HG03571 (cell line): ENCODE data around the gene FCHO1.

Source experiments
- ATAC-seq: cut with Tn5 transposase; IDR thresholded peaks from one replicate; pipeline ENCODE4 v1.9.1; 2021; ENCODE audit not compliant: unreplicated experiment

The FCHO1 gene

DNA sequence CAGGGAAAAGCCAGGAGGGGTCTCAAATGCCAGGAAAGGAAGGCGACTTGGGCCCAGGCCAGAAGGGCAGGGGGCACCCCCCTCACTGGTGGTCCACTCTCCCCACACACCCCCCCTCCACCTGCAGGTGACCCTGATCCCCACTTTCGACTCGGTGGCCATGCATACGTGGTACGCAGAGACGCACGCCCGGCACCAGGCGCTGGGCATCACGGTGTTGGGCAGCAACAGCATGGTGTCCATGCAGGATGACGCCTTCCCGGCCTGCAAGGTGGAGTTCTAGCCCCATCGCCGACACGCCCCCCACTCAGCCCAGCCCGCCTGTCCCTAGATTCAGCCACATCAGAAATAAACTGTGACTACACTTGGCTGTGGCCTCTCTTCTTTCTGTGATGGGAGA, 17.1 kb upstream of the FCHO1 start:
- no peak for ATAC-seq

DNA sequence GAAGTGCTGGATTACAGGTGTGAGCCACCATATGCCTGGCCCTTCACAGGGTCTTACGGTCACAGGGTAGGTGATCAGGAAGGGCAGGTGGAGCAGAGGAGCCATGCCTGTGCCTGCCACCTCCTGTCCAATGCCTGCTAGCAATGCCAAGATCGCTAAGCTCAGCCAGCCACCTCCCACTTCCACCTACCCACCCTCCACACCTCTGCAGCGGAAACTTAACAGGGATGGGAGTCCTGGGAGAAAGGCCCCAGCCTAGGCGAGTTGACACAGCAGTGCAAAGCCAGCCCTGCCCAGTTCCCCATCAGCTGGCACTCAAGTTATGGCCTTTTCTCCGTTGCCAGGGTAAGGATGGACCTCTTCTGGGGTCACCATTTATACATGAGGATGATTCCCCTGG, 15.9 kb upstream of the FCHO1 start:
- no peak for ATAC-seq

DNA sequence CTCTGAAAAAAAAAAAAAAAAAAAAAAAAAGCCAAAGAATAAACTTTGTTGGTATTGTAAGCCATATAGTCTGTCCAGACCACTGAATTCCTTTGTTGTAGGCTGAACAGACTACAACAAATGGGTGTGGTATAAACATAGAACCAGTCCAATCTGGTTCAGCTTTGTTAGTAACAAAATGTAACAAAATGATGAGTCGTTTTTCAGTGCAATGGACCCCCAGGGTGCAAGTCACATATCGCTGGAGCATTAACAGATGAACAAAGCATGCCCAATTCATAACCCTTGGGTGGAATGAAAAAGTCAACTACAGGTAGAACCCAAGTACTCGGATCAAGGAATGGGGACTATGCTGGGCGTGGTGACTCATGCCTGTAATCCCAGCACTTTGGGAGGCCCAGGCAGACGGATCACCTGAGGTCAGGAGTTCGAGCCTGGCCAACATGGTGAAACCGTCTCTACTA, 13.6 kb upstream of the FCHO1 start:
- no peak for ATAC-seq

DNA sequence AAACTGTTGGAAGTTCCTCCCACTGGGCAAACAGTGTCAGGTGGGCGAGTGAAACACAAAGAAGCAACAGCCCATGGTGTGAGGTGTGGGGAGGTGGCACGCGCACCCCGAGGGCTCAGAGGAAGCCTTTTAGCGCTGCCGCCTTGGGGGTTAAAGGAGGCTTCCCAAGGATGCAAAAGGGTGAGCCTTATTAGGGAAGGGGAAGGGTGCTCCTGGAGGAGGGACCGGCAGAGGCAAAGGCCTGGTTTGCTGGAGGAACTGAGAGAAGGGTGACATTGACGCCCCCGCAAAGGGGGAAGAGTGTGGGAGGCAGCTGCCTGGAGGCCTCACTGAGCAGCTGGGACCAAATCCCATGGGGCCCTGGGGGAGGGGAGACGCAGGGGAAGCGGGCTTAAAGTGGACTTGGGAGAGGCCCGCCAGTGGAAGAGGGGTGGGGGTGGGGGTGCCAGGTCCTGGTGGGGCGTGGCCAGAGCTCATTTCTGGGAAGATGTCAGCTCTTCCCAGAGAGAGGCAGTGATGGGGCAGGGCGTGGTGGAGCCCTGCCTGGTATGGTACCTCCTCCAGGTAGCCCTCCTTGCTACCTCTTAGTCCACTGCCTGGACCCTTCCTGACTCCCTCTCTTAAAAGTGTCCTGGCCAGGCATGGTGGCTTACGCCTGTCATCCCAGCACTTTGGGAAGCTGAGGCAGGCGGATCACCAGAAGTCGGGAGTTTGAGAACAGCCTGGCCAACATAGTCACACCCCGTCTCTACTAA, 12.0 kb upstream of the FCHO1 start:
- ATAC-seq = no peak

DNA sequence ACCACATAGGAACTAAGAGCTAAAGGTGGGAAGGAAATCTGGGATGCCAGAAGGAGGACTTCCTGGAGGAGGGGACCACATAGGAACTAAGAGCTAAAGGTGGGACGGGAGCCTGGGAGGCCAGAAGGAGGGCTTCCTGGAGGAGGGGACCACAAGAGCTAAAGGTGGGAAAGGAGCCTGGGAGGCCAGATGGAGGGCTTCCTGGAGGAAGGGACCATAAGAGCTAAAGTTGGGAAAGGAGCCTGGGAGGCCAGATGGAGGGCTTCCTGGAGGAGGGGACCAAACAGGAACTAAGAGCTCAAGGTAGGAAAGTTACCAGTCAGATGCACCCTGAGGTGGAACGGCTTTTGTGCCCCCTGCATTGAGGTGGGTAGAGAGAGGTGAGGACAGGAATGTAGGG, 9.8 kb upstream of the FCHO1 start:
- ATAC-seq = no peak

DNA sequence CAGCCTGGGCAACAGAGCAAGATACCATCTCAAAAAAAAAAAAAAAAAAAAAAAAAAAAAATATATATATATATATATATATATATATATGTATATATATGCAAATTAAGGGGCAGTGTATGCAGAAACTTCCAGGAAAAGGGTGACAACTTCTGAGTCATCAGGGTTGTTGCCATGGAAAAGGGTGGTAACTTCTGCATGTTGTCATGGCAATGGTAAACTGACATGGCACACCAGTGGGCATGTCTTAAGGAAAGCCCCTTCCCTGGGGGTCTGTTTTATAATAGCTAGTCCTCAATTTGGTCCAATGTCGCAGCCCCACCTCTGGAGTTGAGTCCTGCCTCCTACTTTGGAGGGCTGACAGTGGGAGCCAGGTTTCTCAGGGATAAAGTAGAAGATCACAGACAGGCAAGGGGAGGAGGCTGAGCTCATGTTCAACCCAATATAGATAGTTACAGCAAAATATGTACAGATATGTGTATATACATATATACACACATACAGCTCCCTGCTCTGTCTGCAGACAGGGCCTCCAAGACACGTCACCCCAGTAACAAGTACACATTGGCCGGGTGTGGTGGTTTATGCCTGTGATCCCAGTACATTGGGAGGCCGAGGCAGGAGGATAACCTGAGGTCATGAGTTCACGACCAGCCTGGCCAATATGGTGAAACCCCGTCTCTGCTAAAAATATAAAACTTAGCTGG, 7.2 kb upstream of the FCHO1 start:
- no peak for ATAC-seq

DNA sequence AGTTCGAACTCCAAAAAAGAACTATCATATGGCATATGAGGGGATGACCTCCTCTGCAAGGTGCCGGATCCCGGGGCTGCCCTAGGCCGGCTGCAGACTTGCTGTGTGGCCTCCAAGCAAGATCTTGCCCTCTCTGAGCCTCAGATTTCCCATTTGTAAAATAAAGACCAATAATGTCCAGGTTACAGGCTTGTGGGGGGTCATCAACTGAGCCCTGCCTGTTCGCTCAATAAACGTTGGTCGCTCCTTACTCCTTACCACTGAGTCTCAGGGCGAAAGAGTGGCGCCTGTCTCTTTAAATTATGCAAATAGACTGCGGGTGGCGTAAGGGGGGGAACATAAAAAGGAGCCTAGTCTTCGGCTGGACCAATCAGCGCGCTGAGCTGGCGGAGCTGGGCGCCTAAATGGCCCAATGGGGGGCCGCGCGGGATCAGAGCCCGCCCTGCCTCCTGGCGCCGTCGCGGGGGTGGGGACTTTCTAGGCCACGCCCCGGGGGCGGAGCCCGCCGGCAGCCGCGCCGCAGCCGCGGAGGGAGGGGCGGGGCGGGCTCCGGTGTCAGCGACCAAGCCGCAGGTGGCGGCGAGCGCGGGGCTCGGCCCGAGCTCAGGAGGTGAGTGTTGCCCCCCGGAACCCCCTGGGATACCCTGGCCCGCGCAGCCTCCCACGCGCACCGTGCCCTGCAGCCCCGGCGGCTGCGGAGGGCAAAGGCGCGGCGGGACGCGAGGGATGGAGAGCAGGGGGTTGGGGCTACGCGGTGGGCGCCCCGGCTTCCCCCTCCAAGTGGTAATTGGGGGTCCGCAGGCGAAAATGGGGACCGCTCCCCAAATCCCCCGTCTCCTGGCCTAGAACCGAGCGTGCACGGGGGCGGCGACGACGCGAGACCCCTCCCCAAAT, 3.8 kb upstream of the FCHO1 start:
- peak; percentile 58 for ATAC-seq

DNA sequence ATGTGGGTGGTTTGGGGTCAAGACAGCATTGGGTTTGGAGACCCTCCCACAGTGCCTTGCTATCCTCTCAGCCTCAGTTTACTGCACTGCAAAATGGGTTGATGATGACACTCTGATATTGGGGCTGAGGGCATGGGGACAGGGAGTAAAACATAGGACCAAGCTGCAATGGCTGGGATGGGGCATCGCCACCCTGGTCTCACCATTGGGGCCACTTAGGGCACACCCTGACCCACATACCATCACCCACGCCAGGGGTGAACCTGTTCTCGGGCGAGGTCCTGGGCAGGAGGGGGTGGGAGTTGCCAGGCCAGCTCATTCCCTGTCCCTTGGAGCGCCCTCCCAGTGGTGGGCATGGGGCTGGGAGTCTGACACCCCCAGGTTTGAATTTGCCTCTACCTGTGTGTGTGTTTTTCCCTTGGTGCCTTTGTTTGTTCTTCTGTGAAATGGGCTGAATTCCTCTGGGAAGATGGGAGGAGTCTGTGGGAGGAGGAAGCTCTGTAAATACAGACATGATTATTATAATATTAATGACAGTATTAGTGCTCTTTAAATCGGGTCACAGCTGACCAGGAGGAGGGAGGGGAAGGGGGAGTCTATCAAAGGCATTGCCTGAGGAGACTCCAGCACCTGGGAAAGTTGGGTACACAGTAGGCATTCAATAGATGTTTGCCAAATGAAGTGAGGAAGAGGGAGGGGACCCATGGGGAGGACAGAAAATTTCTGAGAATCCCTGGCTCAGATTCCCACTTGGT, 2.2 kb upstream of the FCHO1 start:
- ATAC-seq = no peak

DNA sequence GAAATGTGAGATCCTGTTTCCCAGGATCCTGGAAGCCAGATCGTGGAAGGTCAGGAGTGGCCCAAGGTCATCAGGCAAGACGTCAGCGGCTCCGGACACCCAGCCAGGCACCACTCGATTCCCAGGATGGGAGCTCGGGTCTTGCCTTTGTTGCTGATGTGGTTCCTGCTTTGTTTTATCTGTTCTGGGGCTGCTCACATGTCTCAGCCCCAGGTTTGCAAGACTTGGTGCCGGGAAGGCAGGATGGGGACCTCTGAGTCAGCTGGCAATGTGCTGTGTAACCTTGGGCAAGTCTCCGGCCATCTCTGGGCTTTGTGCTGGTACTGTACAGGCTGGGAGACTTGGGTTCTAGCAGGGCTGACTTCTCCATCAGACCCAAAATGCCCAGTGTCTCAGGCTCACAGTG, 1.4 kb upstream of the FCHO1 start:
- ATAC-seq = no peak

DNA sequence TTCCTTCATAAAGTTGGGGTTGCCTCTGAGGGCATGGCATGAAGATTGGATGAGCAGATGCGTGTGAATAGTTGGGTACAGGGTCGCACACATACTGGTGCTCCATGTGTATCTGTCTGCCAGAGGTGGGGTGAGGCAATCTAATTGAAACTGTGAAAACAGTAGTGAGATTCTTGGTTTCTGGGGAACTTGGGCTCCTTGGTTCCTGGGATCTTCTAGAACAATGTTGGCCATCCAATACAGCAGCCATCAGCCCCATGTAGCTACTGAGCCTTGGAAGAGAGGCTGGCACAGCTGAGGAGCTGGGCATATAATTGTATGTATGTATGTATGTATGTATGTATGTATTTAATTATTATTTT, 616 bp downstream of the FCHO1 start:
- no peak for ATAC-seq

DNA sequence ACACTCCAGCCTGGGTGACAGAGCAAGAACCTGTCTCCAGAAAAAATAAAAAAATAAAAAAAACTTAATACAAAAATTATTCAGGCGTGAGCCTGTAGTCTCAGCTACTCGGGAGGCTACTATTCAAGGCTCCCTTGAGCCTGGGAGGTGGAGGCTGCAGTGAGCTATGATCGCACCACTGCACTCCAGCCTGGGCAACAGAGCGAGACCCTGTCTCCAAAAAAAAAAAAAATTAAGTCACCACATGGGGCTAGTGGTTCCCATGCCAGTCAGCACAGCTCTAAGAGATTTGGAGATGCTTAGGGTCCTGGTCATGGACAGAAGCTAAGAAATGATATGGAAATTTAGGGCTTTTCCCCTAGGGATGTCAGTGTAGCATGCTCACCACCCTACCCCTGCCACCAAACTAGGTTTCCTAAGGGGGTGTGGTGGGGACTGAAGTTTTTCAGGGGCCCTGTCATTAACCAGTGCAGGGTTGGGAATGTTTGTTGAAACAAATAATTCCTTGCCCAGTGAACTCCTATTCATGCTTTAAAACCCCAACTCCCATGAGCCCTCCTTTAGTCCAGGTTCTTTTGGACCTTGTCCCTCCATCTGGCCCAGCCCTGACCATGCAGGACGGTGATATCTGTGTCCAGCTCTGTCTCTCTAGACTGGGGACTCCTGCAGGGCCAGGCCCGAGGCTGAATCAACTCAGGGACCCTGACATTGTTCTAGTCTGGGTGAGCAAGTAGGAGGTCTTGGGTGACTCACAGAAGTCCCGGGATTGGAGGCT, 1.8 kb downstream of the FCHO1 start:
- ATAC-seq = no peak

DNA sequence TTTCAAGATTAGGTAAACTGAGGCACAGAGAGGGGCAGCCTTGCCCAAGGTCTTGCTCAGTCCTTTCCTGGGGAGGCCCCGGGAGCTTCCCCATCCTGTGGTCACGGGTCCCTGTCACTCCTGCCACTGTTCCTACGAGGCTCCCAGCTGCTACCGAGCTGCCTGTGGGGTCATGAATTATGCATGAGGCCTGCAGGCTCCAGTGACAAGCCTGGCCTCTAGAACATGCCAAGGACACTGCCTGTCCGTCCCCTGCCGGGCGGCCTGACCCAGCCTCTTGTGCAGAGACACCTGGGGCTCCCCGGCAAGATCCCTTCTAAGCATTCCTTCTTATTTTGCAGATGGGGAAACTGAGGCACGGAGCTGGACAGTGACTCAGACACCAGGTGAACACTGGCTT, 2.7 kb downstream of the FCHO1 start:
- no peak for ATAC-seq

DNA sequence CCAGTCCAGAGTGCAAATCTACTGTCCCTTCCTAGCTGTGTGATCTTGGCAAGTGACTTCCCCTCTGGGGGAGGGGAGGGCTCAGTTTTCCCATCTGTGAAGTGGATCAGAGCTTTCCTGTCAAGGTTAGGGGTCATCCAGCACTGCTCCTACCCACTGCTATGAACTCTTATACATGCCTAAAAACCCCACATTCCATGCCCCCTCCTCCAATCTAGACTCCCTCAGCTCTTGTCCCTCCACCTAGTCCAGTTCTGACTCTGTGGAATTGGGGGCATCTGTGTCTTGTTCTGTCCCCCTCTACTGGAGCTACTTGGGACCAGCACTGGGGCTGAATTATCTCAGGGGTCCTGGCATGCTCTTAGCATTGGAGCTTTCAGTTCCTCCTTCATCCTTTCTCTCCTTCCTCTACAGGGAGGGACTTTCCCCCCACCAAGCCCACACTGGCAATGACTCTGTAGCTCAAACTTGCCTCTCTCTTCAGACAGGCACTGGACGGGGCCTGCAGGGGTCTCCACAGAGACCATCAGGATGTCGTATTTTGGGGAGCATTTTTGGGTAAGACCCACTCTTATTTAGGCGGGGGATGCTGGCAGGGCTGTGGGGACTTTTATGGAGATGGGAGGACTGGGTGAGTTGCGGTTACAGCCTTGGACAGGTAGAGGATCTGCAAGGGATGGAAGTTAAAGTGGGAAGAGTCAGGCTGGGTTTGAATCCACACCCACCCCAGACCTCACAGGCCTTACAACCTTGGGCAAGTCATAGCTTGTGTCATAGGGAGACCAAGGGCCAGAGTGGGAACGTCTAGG, 3.6 kb downstream of the FCHO1 start:
- ATAC-seq = peak; percentile 32

DNA sequence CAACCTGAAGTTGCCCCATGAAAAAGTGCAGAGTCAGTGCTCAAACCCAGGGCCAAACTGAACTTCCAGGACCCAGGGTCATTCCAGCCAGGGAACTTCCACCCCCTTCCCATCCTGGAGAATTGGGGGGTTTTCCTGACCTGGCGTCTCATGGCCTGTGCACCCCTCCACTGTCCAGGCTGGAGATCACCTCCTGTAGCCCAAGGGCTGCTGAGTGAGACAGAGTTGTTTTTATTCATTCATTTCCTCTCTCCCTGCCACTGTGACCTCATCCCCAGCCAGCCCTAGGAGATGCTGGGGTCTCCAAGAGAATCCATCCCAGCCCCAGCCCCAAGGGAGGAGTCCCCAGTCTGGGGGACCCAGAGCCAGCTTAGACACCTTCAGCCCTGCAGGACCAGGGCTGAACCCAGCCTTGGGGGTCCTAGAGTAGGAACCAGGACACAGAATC, 4.2 kb downstream of the FCHO1 start:
- ATAC-seq = no peak

DNA sequence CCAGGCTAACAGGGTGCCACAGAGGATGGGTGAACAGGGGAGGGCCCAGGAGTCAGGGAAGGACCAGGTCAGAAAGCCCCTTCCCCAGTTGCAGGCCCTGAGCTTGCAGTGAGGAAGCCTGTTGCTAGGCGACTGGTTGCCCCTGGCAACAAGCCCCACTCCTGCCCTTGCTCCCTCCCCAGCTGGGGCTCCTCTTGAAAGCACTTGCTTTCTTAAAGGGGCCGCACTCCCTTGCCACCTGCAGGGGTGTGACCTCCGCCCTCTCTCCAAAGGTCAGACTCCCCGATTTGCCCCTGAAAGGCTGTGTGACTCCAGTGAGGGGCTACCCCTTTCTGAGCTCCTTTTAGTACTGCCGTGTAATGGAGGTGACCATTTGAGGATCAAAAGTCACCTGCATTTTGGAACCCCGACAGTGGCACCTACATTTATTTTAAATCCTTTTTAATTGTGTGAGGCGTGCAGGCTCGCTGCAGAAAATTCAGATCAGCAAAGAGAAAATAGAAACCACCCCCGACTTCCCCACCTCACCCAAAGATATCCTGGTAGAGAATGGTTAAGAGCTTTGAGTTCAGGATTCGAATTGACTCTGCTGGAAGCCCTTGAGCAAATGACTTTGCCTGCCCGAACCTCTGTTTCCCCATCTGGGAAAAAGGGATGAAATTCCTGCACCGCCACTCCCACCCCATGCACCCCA, 4.8 kb downstream of the FCHO1 start:
- ATAC-seq = no peak

DNA sequence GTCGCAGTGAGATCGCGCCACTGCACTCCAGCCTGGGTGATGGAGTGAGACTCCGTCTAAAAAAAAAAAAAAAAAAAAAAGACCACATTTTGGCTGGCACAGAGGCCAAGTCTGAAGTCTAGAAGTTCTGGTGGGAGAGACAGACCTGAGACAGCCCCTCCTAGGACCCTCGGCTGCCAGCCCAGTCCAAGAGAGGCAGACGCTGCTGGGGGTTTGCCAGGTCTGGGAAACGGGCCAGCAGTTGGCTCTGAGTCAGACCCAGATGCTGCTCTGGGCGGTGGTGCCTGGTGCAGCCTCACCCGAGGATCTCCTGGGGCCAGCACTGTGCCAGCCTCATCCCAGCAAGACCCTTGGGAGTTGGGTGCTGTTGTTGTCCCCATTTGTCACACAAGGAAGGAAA, 5.8 kb downstream of the FCHO1 start:
- ATAC-seq = no peak

DNA sequence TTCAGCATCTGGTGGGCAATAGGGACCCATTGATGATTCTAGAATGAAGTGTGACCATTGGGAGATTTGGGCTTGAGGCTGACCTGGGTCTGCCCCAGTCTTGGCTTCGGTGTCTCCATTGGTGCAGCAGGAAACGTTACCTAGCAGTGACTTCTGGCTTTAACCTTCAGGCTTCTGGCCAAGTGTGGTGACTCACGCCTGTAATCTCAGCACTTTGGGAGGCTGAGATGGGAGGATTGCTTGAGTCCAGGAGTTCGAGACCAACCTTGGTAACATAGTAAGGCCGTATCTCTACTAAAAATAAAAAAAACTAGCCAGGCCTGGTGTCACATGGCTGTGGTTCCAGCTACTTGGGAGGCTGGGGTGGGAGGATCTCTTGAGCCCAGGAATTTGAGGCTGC, 7.2 kb downstream of the FCHO1 start:
- ATAC-seq = no peak

DNA sequence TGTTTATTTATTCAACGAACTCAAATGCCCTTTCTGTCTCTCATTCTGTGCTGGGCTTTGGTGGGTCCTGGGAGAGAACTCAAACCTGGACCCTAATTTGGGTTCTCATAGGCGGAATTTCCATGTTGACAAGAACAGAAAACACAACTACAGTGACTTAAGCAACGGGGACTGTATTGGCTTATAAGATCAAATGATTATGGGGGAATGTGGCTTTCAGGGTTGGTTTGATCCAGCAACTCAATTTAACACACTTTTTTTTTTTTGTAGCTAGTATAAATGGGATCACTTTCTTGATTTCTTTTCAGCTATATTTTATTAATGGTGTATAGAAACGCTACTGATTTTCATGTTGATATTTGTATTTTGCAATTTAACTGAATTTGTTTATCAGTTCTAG, 9.9 kb downstream of the FCHO1 start:
- no peak for ATAC-seq
